HG03520 (cell line): ENCODE measurements around the gene ELN.
A peak's percentile ranks its signal among the peaks of the same experiment; 100 is the strongest.
"Not testable (repeated sequence)": the region's sequence is repeated elsewhere in the genome, so short reads cannot be mapped to it uniquely, and the experiment has no call there.

Source experiments
- ATAC-seq: cut with Tn5 transposase; IDR thresholded peaks from one replicate; pipeline ENCODE4 v1.9.1; 2021; ENCODE audit warnings: mild to moderate bottlenecking, moderate library complexity; ENCODE audit not compliant: unreplicated experiment

ELN gene

DNA sequence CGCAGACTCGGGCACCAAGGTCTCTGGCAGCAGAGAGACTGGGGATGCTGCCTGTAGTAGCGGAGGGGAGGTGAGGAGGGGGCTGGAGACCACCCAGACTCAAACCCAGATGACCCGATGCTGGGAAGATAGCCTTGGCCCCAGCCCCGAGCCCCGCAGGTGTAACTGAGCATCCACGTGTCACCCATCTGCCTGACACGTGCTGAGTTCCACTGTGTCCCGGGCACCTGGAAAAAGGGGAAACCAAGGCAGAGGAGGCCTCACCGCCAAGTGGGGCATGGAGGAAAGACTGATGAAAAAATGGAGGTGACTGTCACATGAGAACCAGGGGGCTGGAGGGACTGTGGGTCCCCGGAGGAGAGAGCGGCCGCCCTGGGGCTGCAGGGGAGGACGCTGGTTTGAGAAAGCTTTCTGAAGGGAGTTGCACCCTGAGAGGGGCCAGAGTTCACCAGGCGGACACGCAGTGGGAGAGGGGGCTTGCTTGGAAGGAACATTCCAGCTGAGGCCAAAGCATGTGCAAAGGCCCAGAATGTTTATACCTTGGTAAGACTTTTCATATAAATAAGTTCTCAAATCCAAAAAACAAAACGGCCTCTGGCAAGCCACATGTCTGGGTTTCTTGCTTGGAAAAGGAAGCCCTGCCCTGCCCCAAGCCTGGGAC lies 27.4 kb upstream of the ELN start:
- ATAC-seq: no peak

DNA sequence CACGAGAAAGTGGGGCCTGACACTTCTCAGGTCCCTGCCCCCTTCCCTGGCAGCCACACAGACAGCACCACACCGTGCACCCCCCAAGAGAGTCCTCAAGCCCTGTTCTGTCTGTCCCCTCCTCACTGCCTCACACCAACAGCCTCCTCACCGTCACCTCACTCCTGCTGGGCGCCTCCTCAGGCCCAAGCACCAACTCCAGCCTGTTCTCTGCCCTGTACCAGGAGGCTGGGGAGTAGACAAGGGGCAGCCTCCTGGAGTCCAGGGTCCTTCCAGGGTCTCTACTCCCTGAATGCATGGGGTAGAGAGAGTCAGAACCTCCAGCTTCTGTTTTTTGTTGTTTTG lies 26.9 kb upstream of the ELN start:
- ATAC-seq: no peak

DNA sequence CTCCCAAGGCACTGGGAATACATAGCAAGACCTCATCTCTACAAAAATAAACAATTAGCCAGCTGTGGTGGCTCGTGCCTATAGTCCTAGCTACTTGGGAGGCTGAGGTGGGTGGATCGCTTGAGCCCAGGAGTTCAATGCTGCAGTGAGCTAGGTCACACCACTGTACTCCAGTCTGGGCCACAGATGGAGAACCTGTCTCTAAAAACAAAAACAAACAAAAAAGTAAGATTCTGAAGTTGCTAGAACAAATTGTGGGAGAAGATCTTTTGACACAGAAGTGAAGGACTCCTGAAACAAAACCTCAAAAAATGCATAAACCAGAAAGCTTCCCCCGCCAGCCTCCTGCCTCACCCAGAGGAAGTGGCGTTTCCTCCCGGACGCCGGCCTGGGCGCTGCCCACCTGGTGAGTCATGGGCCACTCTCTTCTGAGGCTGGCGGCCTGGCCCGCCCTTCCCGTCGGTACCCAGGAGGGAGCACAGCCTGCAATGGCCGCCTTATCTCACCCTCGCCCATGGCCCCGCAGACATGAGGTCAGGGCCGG lies 25.4 kb upstream of the ELN start:
- no peak for ATAC-seq

DNA sequence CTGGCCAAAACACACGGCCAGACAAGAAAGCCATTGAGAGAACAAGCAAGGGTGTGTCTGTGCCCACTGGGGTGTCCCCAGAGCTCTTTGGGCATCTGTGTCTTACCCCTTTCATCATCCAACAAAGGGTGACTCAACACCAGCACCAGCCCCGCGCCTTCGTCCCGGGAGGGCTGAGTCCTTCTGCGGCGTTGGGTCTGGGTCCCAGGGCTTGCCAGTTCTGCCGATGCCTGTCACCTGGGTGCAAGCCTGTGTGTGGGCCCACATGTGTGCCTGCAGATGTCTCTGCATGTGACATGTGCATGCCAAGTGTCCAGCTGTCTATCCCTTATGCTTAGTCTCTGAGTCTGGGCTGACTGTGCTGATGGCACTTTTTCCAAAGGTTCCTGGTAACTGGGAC lies 24.4 kb upstream of the ELN start:
- no peak for ATAC-seq

DNA sequence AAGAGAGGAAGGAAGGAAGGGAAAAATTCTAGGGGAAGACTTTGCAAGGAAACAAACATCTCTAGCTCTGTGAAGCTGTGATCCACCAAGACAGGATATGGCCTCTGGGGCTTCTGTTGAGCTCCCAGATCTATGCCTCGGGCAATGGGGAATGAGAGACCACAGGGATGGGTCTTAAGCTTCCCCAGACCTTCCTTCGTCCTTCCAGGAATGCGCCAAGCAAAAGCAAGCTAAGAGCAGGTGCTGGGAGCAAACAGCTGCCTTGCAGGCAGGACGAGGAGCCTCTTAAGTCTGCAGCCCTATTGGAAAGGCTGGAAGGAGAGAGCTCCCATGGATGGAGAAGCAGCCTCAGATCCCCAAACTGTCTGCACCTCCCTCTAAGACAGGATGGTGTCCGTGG lies 21.9 kb upstream of the ELN start:
- no peak for ATAC-seq

DNA sequence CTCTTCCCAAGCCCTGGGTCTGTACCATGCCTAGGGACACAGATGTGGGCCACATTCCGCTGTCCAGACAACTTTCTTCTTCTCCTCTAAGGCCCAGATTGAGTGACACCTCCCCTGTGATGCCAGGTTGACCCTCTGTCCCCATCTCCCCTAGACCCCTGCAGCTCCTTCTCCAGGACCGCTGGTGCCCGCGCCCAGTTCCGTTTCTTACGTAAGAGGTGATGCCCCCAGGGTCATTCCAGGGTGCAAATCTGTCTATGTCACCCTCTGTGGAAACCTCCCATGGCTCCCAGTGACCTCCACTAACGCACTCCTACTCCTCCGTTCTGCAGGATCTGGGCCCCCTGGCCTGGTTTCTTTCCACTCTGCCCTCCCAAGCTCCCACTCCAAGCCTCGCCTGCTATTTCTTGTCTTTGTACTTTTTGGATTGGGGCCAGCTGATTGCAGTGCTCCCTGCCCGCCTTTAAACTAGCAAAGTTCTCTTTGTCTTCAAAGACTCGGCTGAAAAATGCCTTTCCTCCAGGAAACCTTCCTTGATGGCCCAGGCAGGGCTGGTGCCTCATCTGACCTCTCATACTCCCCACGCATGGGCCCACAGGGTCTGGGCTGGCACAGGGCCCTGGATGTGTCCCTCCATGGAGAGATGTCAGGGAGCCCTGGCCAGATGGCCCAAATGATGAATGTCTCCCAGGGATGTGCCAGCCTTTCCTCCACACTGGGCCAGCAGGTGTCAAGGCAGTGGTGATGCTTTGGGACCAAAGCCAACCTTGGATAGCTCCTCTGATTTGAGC lies 21.3 kb upstream of the ELN start:
- no peak for ATAC-seq

DNA sequence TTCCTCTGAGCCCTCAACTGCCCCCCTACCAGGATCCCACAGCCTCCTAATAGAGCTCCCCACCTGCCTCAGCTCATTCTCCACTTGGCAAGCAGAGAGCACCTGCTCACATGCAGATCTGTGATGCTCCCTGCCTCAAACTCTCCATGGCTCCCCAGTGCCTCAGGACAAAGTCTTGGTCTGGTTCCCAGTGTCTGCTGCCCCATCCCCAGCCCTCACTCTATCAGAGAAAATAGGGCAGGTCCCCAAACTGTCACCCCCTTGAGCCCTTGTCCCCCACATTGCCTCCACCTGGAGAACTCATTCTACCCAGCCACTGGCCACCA lies 20.8 kb upstream of the ELN start:
- ATAC-seq: no peak

DNA sequence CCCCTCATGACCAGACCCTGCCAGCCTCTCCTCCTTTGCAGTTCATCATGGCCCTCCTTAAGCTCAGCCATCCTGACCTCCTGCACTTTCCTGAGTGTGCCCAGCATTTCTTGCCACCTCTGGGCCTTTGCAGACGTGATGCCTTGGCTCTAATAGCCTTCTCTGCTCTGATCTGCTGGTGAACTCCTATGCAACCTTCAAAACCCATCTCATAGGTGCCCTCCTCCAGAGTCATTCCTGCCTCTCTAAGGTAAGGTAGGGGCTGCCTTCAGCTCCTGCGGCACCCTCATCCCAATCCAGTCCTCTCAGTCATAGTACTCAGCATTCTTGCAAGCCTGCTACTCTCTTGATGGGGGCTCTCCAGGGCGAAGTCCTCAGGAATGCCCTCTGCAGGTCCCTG lies 19.3 kb upstream of the ELN start:
- ATAC-seq: no peak

DNA sequence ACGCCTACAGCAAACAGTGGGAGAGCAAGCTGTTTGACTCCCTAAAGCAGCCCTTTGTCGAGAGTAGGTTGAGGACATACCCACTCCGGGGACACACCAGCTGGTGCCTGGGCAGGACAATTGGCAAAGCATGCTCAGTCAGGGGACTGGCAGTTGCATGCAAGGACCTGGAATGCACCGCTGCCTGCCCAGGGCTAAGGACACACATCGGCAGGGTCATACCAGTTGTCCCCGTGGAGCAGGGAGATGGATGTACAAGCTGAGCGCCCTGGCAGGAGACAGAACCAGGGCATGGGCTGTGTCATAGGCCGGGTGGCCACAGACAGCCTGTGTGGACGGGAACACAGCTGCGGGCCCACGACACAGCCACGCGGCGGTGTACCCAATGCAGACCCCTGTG lies 18.3 kb upstream of the ELN start:
- no peak for ATAC-seq

DNA sequence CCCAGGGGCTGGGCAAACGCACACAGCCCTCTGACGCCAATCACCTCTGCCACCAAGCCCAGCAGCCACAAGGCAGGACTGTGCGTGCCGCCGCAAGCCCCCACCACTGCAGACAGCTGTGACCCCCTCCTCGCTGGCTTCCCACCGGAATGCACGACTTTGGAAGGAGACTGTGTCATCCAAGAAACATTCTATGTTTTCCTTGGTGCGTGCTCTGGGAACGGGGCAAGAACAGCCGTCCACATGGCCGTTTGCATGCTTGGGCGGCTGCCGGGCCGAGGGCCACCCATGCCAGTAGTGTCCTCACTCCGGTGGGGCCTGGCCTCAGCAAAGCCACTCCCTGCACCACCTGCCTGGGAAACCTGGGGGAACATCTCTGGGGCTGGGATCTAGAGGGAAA lies 17.6 kb upstream of the ELN start:
- no peak for ATAC-seq

DNA sequence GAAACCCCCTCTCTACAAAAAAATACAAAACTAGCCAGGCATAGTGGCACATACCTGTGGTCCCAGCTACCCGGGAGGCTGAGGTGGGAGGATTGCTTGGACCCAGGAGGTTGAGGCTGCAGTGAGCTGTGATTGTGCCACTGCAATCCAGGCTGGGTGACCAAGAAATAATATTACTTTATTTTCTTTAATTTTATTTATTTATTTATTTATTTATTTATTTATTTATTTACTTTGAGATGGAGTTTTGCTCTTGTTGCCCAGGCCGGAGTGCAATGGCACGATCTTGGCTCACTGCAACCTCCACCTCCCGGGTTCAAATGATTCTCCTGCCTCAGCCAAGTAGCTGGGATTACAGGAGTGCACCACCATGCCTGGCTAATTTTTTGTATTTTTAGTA lies 16.6 kb upstream of the ELN start:
- ATAC-seq: not testable (repeated sequence)

DNA sequence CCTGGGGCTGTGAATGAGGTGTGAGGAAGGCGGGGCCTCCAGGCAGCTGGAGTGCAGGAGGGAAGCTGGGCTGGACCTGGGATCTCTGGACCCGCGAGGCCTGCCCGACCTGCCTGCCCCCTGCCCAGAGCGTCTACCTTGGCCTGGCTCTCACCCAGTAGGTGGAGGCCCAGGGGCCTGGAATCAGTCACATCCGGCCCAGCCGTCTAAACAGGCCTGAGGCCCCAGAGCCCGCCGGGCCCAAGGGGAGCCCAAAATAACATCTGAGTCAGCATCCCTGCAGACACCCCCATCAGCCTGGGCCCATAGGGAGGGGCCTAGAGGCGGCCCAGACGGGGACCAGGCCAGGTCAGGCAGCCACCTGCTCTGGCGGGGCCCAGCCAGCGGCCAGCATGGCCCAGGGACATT lies 15.1 kb upstream of the ELN start:
- ATAC-seq: peak; percentile 95

DNA sequence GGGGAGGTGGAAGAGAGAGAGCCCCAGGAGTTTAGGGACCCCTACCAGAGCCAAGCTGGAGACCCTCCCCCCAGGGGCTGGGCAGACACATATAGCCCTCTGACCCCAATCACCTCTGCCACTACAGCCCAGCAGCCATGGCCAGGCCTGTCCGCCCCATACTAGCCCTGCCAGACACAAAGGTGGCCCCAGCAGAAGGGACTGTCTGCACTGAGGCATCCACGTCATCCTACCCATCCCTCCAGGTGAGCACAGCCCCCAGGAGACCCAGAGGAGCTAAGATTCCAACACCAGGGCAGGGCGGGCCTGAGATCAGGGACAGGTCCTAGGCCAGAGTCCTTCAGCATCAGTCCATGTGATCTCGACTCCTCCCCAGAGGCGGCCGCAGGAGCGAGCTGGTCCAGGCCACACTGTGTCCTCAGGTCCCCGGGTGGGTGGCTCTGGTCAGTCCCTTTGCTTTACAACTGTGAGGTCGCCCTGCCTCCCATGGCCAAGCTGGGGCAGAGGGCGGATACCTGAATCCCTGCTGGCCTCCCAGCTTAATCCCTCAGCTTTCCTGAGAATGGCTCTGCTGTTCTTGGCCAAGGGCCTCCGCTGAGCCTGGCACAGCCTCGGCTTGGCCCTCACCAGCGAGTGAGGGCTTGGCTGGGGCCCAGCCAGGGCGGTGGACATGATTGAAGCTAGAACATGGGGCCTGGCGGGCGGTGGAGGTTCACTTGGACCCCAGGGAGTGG lies 14.3 kb upstream of the ELN start:
- ATAC-seq: no peak

DNA sequence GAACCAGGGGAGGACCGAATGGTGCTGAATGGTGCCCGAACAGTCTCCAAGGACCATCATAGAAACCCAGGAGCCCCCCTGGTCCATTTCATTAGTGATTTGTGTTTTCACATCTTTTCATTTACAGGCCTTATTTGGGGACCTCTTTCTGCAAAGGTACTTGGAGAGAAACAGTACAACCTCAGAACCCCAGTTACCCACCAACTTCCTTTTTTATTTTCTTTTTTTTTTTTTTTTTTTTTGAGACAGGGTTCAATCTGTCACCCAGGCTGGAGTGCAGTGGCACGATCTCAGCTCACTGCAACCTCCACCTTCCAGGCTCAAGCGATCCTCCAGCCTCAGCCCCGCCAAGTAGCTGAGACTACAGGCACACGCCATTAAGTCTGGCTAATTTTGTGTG lies 13.0 kb upstream of the ELN start:
- no peak for ATAC-seq

DNA sequence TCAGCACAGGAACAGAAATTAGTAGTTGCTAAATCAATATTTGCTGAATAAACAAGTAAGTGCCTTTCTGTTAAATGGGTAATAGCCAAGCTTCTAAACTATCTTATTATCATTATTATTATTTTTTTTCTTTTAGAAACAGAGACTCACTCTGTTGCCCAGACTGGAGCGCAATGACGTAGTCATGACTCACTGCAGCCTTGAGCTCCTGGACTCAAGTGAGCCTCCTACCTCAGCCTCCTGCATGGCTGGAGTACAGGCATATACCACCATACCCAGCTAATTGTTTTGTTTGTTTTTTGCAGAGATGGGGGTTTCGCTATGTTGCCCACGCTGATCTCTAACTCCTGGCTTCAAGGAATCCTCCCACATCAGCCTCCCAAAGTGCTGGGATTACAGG lies 12.3 kb upstream of the ELN start:
- ATAC-seq: no peak

DNA sequence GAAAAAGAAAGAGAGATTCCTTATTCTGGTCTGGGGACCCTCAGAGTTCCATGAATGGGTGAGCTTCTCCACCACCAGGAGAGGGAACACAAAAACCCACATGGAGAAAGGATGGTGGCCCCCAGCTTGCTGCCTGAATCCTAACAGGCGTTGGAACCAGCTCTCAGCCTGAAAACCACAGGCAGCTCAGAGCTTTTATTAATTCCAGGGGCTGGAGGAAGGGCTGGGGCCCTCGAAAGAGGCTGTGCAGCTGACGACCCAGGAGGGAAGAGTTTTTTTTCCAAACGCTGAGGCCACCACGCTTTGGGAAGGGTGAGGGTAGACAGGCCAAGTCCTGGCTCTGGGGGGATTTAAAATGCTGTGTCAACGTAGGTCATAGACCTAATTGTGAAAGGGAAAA lies 10.8 kb upstream of the ELN start:
- ATAC-seq: no peak

DNA sequence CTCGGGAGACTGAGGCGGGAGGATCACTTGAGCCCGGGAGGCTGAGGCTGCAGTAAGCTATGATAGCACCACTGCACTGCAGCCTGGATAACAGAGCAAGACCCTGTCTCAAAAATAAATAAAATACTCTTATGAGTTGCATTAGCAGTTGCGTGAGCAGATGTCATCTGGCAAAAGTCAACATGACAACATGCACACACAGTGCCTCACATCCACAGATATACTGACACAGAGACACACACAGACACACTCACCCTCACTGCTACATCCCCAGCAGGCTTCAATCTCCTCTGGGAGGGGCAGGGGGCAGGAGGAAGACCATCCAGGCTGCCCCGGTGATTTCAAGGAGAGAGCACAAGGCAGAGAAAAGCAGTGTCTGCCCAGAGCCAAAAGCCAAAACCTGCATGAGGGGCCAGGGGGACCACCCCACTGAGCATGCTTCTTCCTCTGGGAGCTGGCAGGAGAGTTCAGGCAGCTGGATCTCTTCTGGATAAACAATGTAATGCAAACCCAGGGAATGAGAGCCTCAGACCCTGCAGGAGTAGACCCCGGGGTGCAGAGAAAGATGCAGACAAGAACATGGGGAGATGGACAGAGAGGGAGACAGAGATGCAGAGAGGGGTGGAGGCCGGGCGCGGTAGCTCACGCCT lies 9.6 kb upstream of the ELN start:
- ATAC-seq: no peak

DNA sequence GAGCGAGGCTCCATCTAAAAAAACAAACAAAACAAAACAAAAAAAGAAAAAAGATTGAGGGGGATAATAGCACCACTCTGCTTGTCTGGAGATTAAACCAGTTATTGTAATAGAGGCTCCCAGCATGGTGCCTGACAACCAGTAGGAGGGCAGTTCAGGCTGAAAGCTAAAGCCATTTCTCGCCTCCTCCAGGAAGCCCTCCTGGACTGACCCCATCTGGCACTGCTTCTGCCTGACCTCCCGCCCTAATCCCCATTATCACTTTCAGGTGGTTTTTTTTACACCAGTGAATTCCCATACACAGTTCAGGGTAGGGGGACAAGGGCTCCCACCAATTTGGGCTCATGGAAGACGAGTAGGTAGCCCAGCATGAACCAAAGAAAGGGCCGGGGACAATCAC lies 8.8 kb upstream of the ELN start:
- ATAC-seq: no peak

DNA sequence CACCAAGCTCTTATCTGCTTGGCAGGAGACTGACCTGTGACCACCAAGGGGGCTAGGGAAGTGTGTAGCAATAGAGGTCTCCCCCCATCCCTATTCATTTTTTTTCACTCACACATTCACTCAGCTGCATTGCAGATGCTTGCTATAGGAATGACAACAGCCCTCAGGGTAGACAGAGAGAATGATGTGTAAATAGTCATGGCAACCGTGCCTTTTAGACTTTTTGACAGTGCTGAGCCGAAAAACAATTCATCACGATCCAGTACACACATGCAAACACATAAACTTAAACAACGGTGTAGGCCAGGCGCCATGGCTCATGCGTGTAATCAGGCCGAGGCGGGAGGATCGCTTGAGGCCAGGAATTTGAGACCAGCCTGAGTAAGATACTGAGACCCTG lies 7.6 kb upstream of the ELN start:
- no peak for ATAC-seq

DNA sequence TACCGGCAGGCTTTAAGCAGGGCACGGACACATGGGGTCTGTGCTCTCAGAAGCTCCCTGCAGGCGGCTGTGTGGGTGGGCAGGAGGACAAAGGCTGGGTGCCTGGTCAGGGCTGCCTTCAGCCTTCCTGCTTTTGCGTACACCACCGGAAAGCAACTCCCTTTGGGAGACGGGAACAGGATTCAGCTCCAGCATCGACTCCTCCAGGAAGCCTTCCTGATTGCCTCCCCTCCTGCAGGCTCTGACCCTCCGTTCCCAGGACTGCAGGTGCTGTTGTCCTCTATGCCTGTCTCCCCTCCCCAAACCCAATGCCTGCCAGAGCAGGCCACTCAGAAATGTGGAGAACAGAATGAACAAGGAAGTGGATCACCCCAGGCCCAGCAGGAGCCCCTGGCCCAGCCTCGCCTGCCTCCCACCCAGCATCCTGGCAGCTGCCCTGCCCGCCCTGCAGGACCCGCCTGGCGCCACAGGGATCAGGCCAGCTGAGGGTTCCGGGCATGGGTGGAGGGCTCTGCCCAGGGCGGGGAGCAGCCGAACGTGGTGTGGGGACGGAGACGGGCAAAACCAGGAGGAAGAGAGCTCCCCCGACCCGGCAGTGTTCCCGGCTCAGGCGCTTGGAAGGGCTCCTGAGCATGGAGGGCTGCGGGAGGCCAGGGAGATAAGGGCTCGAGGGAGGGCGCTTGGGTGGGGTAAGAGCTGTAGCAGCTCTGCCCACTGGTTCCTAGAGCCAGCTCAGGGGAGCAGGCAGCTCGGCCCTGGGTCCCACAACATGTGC lies 6.2 kb upstream of the ELN start:
- no peak for ATAC-seq

DNA sequence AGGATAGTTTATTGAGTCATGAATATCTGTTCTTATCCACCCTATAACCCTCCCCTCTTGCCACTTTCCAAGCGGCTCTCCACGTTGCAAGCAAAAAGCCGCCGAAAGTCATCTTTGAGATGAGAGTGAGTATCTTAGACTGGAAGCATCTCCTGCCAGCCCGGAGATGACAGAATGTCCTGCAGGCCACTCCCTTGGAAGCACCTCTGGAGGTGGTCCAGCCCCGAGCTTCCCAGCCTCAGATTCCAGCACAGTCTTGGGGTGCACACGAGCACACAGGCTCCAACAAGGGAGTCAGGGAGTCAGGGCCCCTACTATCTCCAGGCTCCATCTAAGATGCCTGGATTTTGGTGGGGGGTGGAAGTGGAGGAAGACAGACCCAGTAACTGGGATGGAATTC lies 5.5 kb upstream of the ELN start:
- no peak for ATAC-seq
